Ovary (tissue), 9 donors: Measurements from ENCODE around the gene ZNF117. TPM values are rescaled to one million over a fixed set of nuclear protein-coding genes. Genes with fewer than 3 reads are reported as not detected.
"Not testable (repeated sequence)": the region's sequence is repeated elsewhere in the genome, so short reads cannot be mapped to it uniquely, and the experiment has no call there.

Experiments
- DNase-seq, 5 donors: peaks; one replicate each; pipeline ENCODE4 v3.0.0-alpha.2; 2019 to 2020
- H3K27ac ChIP-seq, 2 donors: fragments of 200-600 bp; one replicate each; pipeline versions ENCODE4 v1.5.1 to v1.8.0; 2019 to 2022
- H3K27me3 ChIP-seq: fragments of 200-600 bp; one replicate; pipeline ENCODE4 v1.8.0; 2022
- H3K36me3 ChIP-seq: fragments of 200-600 bp; sonication (generic); one replicate; pipeline ENCODE4 v1.5.1; 2019
- H3K4me1 ChIP-seq: one replicate; pipeline ENCODE4 v1.8.1; 2013; ENCODE audit warnings: mild to moderate bottlenecking, moderate library complexity; ENCODE audit not compliant: insufficient read depth
- H3K4me3 ChIP-seq: fragments of 200-600 bp; sonication (generic); one replicate; pipeline ENCODE4 v1.5.1; 2017
- H3K9me3 ChIP-seq, 2 donors: fragments of 200-600 bp in 1 of 2; sonication (generic) in 1 of 2; one replicate each; pipeline versions ENCODE4 v1.5.1 to v1.8.1; 2013 to 2019; ENCODE audit warnings: mild to moderate bottlenecking in 1 of 2, moderate library complexity in 1 of 2
- EP300 ChIP-seq: sonication (generic); formaldehyde crosslinking; IDR thresholded peaks from one replicate; pipeline ENCODE4 v1.6.1; 2017; ENCODE audit warnings: antibody characterized with exemption
- POLR2A ChIP-seq: fragments of 450-650 bp; IDR thresholded peaks from one replicate; pipeline ENCODE4 v1.6.1; 2017; ENCODE audit warnings: antibody characterized with exemption, mild to moderate bottlenecking, moderate library complexity
- WGBS, 3 donors: extraction: QIAGEN DNeasy Blood & Tissue Kit in 1 of 3; methylation state at CpG; one replicate each; pipeline versions ENCODE4 v1.1.5 to v1.1.7; 2013 to 2017; 5-methylcytosine and 5-hydroxymethylcytosine counted together
- intact Hi-C, 4 donors: fragments of 100-400 bp; cut with DNase I; formaldehyde crosslinking; loops; one replicate each; pipeline versions ENCODE4 v1.11.0 to v1.15.1; 2022 to 2023
- polyA plus RNA-seq, 2 donors: library from polyadenylated mRNA; stranded (reverse); fragments of 200-250 nt in 1 of 2; fragments of 350-450 nt in 1 of 2; fragmentation: Illumina TruSeq in 1 of 2; extraction: RNeasy Lipid Tissue Mini Kit (QIAGEN cat#74804) in 1 of 2; gene quantifications; one replicate each; pipeline ENCODE4 v1.2.3, GENCODE V29; 2013 to 2014
- total RNA-seq, 7 donors: library from RNA; depleted of rRNA in 2 of 7; stranded (reverse); fragments of >200 nt in 2 of 7; fragmentation: NEBNext Ultra II Directional in 3 of 7; extraction: Animal tissue kit (Norgen Biotek cat#: 25700) in 3 of 7; gene quantifications; one replicate each; pipeline versions ENCODE4 v1.1.0 to v1.2.4, GENCODE V29; 2016 to 2023
- TF ChIP-seq, protein P1 (sequence below), 3 donors: fragments of 450-650 bp in 2 of 3; fragments of 200-600 bp in 1 of 3; IDR thresholded peaks; one replicate each; pipeline versions ENCODE4 v1.5.1 to v1.8.0; 2016 to 2022; ENCODE audit warnings: antibody characterized with exemption in 3 of 3, mild to moderate bottlenecking in 1 of 3
- donor health status: DM: no; HTN: no; CAD: no; lungs with moderate emphysema.
- donor health status: DM: no; HTN: no; CAD: no.
- donor health status: Bipolar disorder and iron deficiency.
- donor health status: DM: yes; HTN: yes; CAD: no.
- donor health status: DM: no; HTN: no; CAD: no.
- donor health status: DM: yes; HTN: yes; CAD: no.

Gene ZNF117
- total and polyA plus RNA-seq, 9 donors, result 2.9 to 18.4 (median 11.4) TPM

DNA sequence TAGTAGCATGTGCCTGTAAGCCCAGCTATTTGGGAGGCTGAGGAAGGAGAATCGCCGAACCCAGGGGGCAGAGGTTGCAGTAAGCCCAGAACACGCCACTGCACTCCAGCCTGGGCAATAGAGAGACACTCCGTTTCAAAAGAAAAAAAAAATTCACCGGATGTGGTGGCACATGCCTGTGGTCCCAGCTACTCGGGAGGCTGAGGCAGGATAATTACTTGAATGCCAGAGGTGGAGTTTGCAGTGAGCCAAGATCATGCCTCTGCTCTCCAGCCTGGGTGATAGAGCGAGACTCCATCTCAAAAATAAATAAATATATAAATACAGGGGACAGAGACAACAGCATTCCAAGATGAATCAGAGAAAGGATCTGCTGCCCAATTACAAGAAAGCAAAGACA, 19.0 kb upstream of the ZNF117 start:
- H3K4me3 ChIP-seq, intact Hi-C loops, H3K9me3 ChIP-seq, DNase-seq, H3K36me3 ChIP-seq, H3K27ac ChIP-seq, H3K27me3 ChIP-seq, H3K4me1 ChIP-seq: not testable (repeated sequence)
- WGBS, 3 donors, result 85 to 89% (median 86%) methylated on average over 7 of the region's 7 CpGs

DNA sequence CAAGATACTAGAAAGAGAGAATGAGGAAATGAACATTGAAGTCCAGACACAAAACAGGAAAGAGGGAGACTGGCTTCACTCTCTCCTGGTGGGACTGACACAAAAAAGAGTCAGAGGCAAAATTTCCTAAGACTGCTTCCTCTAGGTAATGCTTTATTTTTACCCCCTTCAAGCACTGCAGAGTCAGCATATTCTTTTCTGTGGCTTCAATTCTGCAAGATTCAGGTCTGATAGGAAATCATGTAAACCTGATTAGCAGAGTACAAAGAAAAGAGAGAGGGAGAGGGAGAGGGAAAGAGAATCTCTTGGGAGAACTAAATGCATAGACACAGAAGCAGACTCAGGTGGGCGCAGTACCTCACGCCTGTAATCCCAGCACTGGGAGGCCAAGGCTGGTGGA, 18.6 kb upstream of the ZNF117 start:
- H3K36me3 ChIP-seq, H3K9me3 ChIP-seq, intact Hi-C loops, H3K27ac ChIP-seq, H3K4me1 ChIP-seq, H3K4me3 ChIP-seq, H3K27me3 ChIP-seq, DNase-seq: not testable (repeated sequence)
- 92 to 98% (median 93%) methylated on average over 2 of the region's 2 CpGs for WGBS, 3 donors

DNA sequence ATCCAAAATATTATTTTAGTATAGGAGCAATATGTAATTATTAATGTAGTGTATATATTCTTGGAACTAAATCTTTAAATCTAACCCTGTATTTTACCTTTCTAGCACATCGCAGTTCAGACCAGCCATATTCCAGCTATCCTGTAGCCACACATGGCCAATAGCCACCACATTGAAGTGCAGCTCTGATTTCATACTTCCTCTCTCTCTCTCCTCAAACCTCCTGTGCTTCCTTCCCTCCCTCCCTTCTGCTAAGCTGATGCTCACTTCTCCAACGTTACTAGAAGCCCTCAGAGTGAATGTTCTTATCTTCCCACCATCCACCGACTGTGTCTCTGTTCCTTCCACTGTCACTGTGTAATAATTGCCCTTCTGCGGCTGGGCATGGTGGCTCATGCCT, 16.2 kb upstream of the ZNF117 start:
- DNase-seq, H3K27me3 ChIP-seq, H3K9me3 ChIP-seq, intact Hi-C loops, H3K4me1 ChIP-seq, H3K36me3 ChIP-seq: not testable (repeated sequence)
- 64 to 68% (median 66%) methylated on average over 4 of the region's 4 CpGs for WGBS, 3 donors
- Histone ChIP-seq H3K4me3 (peak overlapping the region; percentile 61), H3K27ac (peak overlapping the region in 1 of 2 donors; percentile 79)

DNA sequence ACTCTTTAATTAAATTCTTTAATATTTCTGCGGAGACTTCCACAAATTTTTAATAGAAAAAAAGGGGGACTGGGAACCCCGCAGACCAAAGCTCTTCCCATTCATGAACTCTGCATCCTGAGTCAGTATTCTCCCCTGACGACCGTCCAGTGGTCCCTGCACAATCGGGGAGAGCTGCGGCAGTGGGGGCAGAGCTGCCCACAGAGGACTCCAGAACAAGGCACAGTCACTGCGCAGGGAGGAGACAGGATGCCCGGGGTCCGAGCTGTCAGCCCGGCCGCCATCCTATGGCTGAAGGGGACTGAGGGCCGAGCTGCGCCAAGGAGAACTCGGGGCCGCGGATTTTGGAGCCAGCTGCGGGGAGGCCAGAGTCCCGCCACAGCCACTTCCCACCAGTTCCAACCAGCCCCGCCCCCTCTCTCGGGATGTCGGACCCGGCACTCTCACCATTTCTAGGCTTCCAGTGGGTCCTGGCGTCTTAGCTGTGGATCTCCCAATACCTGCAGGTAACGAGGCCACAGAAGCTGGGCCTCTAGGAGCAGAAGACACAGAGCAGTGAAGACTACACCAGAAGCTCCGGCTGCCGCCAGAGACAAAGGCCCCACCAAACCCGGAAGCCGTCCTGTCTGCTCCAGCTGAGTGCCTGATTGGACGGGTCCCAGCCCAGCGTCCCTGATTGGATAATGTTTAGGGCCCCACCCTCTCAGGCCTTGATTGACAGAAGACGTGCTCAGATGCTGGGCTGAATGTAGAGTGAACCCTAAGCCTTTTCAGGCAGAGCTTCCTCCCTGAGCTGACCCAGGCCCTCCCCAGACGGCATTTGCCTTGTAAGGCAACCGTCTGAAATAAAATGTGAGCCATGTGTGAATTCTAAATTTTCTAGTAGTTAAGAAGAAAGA, 15.5 kb upstream of the ZNF117 start, which contains the start of gene ERV3-1:
TSS of gene ERV3-1 (minus strand) at position 594 of the 899 bp plus-strand sequence. CDS start 13,661 bp downstream, outside the sequence.
- intact Hi-C loops, result no loop called here
- peak within 1 kb of the TSS in 1 of 2 donors; percentile 79 for H3K27ac ChIP-seq
- 0 to 1% (median 1%) methylated on average over 33 of the region's 33 CpGs for WGBS, 3 donors
- H3K4me1 ChIP-seq, result peaks cover 5% of the 10 kb centered on the region
- peak within 1 kb of the TSS; percentile 61 for H3K4me3 ChIP-seq
- H3K27me3 ChIP-seq, result no peaks in the 10 kb centered on the region
- no peaks in the 10 kb centered on the region for H3K9me3 ChIP-seq
- DNase-seq, result peak; percentile 93 to 96 (median 95)
- TF ChIP-seq EP300 (no peak), POLR2A (peak; percentile 91)
- TF ChIP-seq, protein P1, sequence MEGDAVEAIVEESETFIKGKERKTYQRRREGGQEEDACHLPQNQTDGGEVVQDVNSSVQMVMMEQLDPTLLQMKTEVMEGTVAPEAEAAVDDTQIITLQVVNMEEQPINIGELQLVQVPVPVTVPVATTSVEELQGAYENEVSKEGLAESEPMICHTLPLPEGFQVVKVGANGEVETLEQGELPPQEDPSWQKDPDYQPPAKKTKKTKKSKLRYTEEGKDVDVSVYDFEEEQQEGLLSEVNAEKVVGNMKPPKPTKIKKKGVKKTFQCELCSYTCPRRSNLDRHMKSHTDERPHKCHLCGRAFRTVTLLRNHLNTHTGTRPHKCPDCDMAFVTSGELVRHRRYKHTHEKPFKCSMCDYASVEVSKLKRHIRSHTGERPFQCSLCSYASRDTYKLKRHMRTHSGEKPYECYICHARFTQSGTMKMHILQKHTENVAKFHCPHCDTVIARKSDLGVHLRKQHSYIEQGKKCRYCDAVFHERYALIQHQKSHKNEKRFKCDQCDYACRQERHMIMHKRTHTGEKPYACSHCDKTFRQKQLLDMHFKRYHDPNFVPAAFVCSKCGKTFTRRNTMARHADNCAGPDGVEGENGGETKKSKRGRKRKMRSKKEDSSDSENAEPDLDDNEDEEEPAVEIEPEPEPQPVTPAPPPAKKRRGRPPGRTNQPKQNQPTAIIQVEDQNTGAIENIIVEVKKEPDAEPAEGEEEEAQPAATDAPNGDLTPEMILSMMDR (IDR thresholded peaks at IDR 0.05), result no peak
- no peaks in the 10 kb centered on the region for H3K36me3 ChIP-seq

- Histone ChIP-seq H3K4me3 (no peak overlapping the region), H3K27me3 (no peaks in the 10 kb centered on the region), H3K36me3 (no peaks in the 10 kb centered on the region), H3K27ac (no peak overlapping the region), H3K4me1 (peaks cover 5% of the 10 kb centered on the region), H3K9me3 (no peaks in the 10 kb centered on the region)
- TF ChIP-seq POLR2A, result no peak
- no peak for TF ChIP-seq EP300
- TF ChIP-seq, protein P1 (IDR thresholded peaks at IDR 0.05), result no peak
- intact Hi-C loops, result no loop called here
- DNase-seq, result no peak
- WGBS, 3 donors, result 83 to 90% (median 90%) methylated on average over 1 of the region's 1 CpG
These were observed 13.7 kb upstream of the ZNF117 start for GRCh38 chr7:65004575-65004974.

DNA sequence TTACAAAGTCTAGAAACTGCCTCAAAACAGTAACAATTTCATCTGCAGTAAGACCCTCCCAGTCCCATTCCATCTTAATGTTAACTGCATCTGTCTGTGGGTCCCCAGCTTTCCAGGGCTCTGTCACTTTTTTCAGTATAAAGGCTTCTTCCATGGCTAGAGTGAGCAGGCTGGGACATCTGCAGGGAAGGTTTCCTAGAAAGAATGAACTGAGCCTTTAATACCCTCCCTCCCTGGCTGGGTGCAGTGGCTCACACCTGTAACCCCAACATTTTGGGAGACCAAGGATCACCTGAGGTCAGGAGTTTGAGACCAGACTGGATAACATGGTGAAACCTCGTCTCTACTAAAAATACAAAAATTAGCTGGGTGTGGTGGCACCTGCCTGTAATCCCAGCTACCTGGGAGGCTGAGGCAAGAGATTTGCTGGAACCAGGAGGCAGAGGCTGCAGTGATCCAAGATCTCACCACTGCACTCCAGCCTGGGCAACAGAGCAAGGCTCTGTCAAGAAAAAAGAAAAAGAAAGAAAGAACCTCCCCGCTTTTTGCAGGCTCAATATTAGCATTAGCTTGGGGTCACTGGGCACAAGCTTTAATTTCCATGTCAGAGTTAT, 12.2 kb upstream of the ZNF117 start:
- no peaks in the 10 kb centered on the region for H3K27me3 ChIP-seq
- no peaks in the 10 kb centered on the region for H3K9me3 ChIP-seq
- H3K36me3 ChIP-seq, result no peaks in the 10 kb centered on the region
- intact Hi-C loops, result no loop called here
- TF ChIP-seq, protein P1 (IDR thresholded peaks at IDR 0.05), result no peak
- no peak for TF ChIP-seq POLR2A
- TF ChIP-seq EP300, result no peak
- H3K27ac ChIP-seq, result no peak overlapping the region
- peaks cover 5% of the 10 kb centered on the region for H3K4me1 ChIP-seq
- DNase-seq, result no peak
- WGBS, 3 donors, result 95 to 100% (median 95%) methylated on average over 2 of the region's 2 CpGs
- no peak overlapping the region for H3K4me3 ChIP-seq
